Left ventricle myocardium inferior (tissue), 1 donor: ENCODE measurements around the gene SEMA4D. TPM values are rescaled to one million over a fixed set of nuclear protein-coding genes. Genes with fewer than 3 reads are reported as not detected.

Experiments
- DNase-seq: peaks from one replicate; pipeline ENCODE4 v3.0.0-alpha.2; 2020
- H3K27ac ChIP-seq: fragments of 200-600 bp; replicated peaks from 2 replicates; pipeline ENCODE4 v1.8.0; 2021
- H3K27me3 ChIP-seq: fragments of 200-600 bp; 2 replicates; pipeline ENCODE4 v1.8.0; 2021; ENCODE audit warnings: low read depth
- H3K36me3 ChIP-seq: fragments of 200-600 bp; 2 replicates; pipeline ENCODE4 v1.8.0; 2021
- H3K4me1 ChIP-seq: fragments of 200-600 bp; 2 replicates; pipeline ENCODE4 v1.8.0; 2021
- H3K4me3 ChIP-seq: fragments of 200-600 bp; 2 replicates; pipeline ENCODE4 v1.8.0; 2021; ENCODE audit warnings: mild to moderate bottlenecking, moderate library complexity
- H3K9me3 ChIP-seq: fragments of 200-600 bp; replicated peaks from 2 replicates; pipeline ENCODE4 v1.8.0; 2021
- CTCF ChIP-seq: fragments of 200-600 bp; IDR thresholded peaks from 2 replicates; pipeline ENCODE4 v1.8.0; 2021; ENCODE audit warnings: antibody characterized with exemption, mild to moderate bottlenecking, borderline replicate concordance
- intact Hi-C: fragments of 100-400 bp; cut with micrococcal nuclease; formaldehyde crosslinking; loops from one replicate; pipeline ENCODE4 v1.11.0; 2022
- total RNA-seq: library from RNA; stranded (reverse); fragmentation: NEBNext Ultra II Directional; extraction: Animal tissue kit (Norgen Biotek cat#: 25700); gene quantifications from one replicate; pipeline ENCODE4 v1.2.1, GENCODE V29; 2021
- donor health status: DM: no; HTN: yes; CAD: no; lungs with severe emphysema.

Gene SEMA4D
- total RNA-seq, 1 donor from 2014 or later = 17.1 TPM

DNA sequence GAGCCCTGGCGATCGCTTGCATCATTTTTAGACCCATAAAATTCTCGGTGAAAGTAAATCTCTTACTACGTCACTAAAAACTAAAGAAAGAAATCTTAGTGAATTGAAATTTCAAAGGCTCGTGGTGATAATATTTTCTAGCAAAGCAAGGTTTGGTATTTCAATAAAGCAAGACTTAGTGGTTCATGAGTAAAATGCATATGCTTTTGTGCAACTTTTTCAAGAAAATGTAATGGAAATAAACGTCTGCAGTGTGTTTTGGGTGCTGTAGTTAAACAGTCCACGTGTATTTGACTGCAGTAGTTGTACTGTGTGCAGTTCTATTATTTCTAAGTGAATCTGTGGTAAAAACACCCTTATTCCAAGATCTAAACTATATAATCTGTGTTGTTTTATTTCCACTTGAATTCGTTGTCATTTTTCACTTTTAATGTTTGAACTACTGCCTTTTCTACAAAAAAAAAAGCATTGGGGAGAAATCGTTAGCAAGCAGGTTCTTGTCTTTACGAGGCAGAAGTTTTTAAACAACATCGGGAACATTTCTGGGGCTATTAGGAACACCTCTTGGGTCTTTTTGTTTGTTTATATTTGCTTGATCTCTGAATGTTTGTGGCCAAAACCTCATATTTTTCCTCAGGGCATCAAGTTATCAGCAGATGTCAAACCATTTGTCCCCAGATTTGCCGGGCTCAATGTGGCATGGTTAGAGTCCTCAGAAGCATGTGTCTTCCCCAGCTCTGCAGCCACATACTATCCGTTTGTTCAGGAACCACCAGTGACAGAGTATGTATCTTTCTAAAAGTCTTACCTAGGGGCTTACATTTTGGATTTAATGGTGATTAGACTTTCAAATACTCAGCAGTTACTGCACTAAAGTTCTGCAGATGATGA, 178.7 kb downstream of the SEMA4D start:
- Histone ChIP-seq H3K4me3 (peak overlapping the region; percentile 84), H3K36me3 (no peaks in the 10 kb centered on the region), H3K27ac (peak overlapping the region; percentile 100), H3K27me3 (no peaks in the 10 kb centered on the region), H3K9me3 (no peaks in the 10 kb centered on the region), H3K4me1 (peaks cover 65% of the 10 kb centered on the region)
- intact Hi-C loops = no loop called here
- DNase-seq = no peak
- no peak for TF ChIP-seq CTCF

DNA sequence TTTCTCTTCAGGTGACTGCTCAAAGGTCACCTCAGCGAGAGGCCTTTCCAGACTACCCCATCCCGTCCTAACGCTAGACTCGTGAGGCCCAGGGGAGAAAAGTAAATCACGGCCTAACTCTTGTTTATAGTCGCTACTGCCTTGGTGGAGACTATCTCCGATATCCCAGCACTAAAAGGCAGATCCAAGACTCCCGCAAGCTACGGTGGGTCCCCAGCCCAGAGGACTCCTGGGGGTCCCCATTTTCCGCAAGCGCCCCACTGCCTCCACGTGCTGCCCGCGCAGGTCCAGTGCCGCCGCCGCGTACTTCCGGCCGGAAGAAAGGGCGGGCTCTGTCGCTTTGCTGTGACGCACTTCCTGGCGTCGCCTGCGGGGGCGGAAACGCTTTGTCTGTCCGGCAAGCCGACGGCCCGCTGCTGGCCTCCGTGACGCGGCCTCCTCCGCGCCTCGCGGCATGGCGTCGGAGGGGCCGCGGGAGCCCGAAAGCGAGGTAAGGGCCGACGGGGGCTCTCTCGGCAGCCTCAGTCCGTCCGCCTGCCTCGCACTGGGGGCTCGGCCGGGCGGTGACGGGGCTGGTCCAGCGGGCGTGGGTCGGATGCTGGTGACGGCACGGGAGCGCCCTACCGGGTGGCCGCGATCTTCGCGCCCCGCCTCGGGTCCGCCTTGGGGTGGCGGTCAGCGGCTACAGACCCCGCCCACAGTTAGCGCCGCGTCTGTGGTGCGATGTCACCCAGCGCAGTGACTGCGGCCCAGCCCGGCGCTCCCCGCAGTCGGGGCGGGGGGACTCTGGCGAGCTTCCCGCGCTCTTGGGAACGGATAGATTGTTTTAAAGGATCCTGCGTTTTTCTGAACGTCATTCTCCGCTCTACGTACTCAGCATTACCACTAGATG, 179.5 kb downstream of the SEMA4D start, which contains the start of gene SECISBP2:
TSS of gene SECISBP2 (plus strand) at position 378 of the 892 bp plus-strand sequence. CDS start at position 455, 77 bp downstream.
- peaks cover 56% of the 10 kb centered on the region for H3K4me1 ChIP-seq
- DNase-seq = peak; percentile 97
- H3K36me3 ChIP-seq = no peaks in the 10 kb centered on the region
- peak; percentile 82 for TF ChIP-seq CTCF
- H3K9me3 ChIP-seq = no peaks in the 10 kb centered on the region
- H3K27me3 ChIP-seq = no peaks in the 10 kb centered on the region
- peak within 1 kb of the TSS; percentile 100 for H3K27ac ChIP-seq
- H3K4me3 ChIP-seq = peak within 1 kb of the TSS; percentile 84
- intact Hi-C loops = no loop called here

- Histone ChIP-seq H3K36me3 (no peaks in the 10 kb centered on the region), H3K27me3 (no peaks in the 10 kb centered on the region), H3K9me3 (no peaks in the 10 kb centered on the region), H3K4me1 (peaks cover 51% of the 10 kb centered on the region), H3K27ac (peak overlapping the region; percentile 100), H3K4me3 (no peak overlapping the region)
- intact Hi-C loops = no loop called here
- TF ChIP-seq CTCF = no peak
- DNase-seq = no peak
These were observed 180.6 kb downstream of the SEMA4D start for GRCh38 chr9:89317282-89317681.

DNA sequence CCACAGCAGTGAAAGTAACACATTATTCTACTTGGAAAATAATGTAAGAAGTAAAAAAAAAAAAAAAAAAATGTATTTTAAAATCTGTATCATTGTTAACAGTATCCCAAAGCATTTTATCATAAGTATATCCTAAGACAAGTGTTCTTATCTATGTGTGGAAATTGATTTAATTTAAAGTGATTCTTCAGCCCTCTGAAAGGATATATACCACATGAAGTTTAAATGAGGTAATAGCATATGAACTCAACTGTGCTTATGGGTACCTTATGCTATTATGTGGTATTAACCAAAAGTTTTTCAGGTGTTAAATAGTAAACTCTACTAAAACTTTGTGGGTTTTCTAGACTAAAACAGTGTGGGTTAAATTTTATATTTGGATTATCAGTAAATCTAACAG, 182.4 kb downstream of the SEMA4D start:
- DNase-seq = no peak
- H3K4me1 ChIP-seq = peaks cover 48% of the 10 kb centered on the region
- H3K4me3 ChIP-seq = no peak overlapping the region
- no peaks in the 10 kb centered on the region for H3K27me3 ChIP-seq
- H3K9me3 ChIP-seq = no peaks in the 10 kb centered on the region
- no peak for TF ChIP-seq CTCF
- H3K36me3 ChIP-seq = no peaks in the 10 kb centered on the region
- intact Hi-C loops = no loop called here
- H3K27ac ChIP-seq = no peak overlapping the region

GRCh38 chr9:89314955-89315354, 183.0 kb downstream of the SEMA4D start:
- peaks cover 48% of the 10 kb centered on the region for H3K4me1 ChIP-seq
- no peak overlapping the region for H3K27ac ChIP-seq
- no peaks in the 10 kb centered on the region for H3K27me3 ChIP-seq
- H3K9me3 ChIP-seq = no peaks in the 10 kb centered on the region
- intact Hi-C loops = no loop called here
- no peak overlapping the region for H3K4me3 ChIP-seq
- DNase-seq = no peak
- H3K36me3 ChIP-seq = no peaks in the 10 kb centered on the region
- no peak for TF ChIP-seq CTCF
